Heart right ventricle (tissue), 16 donors: ENCODE results near the gene RGS7. TPM values are rescaled to one million over a fixed set of nuclear protein-coding genes. Genes with fewer than 3 reads are reported as not detected.

ENCODE experiments used
- ATAC-seq, 8 donors: fragments of 200-7000 bp; cut with Tn5 transposase; one replicate each; pipeline ENCODE4 v1.9.1; 2020; ENCODE audit warnings: mild to moderate bottlenecking in 8 of 8, moderate library complexity in 8 of 8, moderate number of reproducible peaks in 1 of 8
- DNase-seq, 2 donors: peaks; one replicate each; pipeline ENCODE4 v3.0.0-alpha.2; 2020
- H3K27ac ChIP-seq, 10 donors: fragments of 200-600 bp; sonication (generic) in 2 of 10; one replicate each; pipeline versions ENCODE4 v1.5.0 to v1.8.0; 2020 to 2022; ENCODE audit warnings: mild to moderate bottlenecking in 3 of 10
- H3K27me3 ChIP-seq, 7 donors: fragments of 200-600 bp; one replicate each; pipeline ENCODE4 v1.8.0; 2021 to 2022; ENCODE audit warnings: mild to moderate bottlenecking in 2 of 7
- H3K36me3 ChIP-seq, 9 donors: fragments of 200-600 bp; sonication (generic) in 1 of 9; one replicate each; pipeline versions ENCODE4 v1.5.0 to v1.8.0; 2020 to 2022; ENCODE audit warnings: mild to moderate bottlenecking in 2 of 9
- H3K4me1 ChIP-seq, 9 donors: fragments of 200-600 bp; sonication (generic) in 1 of 9; one replicate each; pipeline versions ENCODE4 v1.5.0 to v1.8.0; 2020 to 2022; ENCODE audit warnings: mild to moderate bottlenecking in 4 of 9
- H3K4me3 ChIP-seq, 10 donors: fragments of 200-600 bp; sonication (generic) in 2 of 10; one replicate each; pipeline versions ENCODE4 v1.5.0 to v1.8.0; 2020 to 2022; ENCODE audit warnings: mild to moderate bottlenecking in 7 of 10, moderate library complexity in 2 of 10
- H3K9me3 ChIP-seq, 11 donors: fragments of 200-600 bp in 10 of 11; sonication (generic) in 2 of 11; one replicate each; pipeline versions ENCODE4 v1.5.0 to v1.8.0; 2013 to 2022; ENCODE audit warnings: mild to moderate bottlenecking in 2 of 11, control low read depth in 1 of 11, moderate library complexity in 1 of 11
- CTCF ChIP-seq, 9 donors: fragments of 200-600 bp; sonication (generic) in 2 of 9; IDR thresholded peaks; one replicate each; pipeline versions ENCODE4 v1.5.0 to v1.8.0; 2021 to 2022; ENCODE audit warnings: antibody characterized with exemption in 9 of 9, mild to moderate bottlenecking in 5 of 9, moderate library complexity in 1 of 9
- WGBS, 2 donors: extraction: QIAGEN DNeasy Blood & Tissue Kit; methylation state at CpG; one replicate each; pipeline ENCODE4 v1.1.7; 2013; ENCODE audit warnings: inconsistent platforms in 1 of 2; 5-methylcytosine and 5-hydroxymethylcytosine counted together
- intact Hi-C, 10 donors: fragments of 100-400 bp; cut with DNase I; formaldehyde crosslinking; loops; one replicate each; pipeline versions ENCODE4 v1.11.1 to v1.14.2; 2022
- polyA plus RNA-seq, 2 donors: library from polyadenylated mRNA; stranded (reverse); fragments of 200-250 nt; gene quantifications; one replicate each; pipeline ENCODE4 v1.2.3, GENCODE V29; 2013
- total RNA-seq, 10 donors: library from RNA; stranded (reverse); fragmentation: NEBNext Ultra II Directional in 3 of 10; extraction: Animal tissue kit (Norgen Biotek cat#: 25700) in 3 of 10; gene quantifications; one replicate each; pipeline versions ENCODE4 v1.2.1 to v1.2.4, GENCODE V29; 2021 to 2023
- donor health status: Arrhythmogenic right ventricular cardiomyopathy.
- donor health status: ischemic (EF 13 %, LVEDD 7.1; RV severe dilation, severe dysfunction).
- donor health status: healthy with polysubstance abuse.
- donor health status: DM: no; HTN: yes; CAD: no.
- donor health status: DM: no; HTN: no; CAD: no.
- donor health status: ischemic (EF 25% LVEDD 6.9; RV normal size, moderate dysfunction).
- donor health status: ischemic (EF 25% LVEDD 5.7; RV mildly dilated, moderate dysfunction).
- donor health status: healthy.
- donor health status: DM: yes; HTN: yes; CAD: no.
- donor health status: Ischemic cardiomyopathy.
- donor health status: ischemic (EF 35%, LVEDD 5.7; RV mildly dilated, moderate dysfunction).
- donor health status: nonischemic (EF 11% LVEDD 7.7; RV severe dilation, severe dysfunction).
- donor health status: DM: yes; HTN: yes; CAD: no.
- donor health status: PGD.
- donor health status: ischemic (EF 29% LVEDD 5.4; RV normal size, mild dysfunction).
- donor health status: nonischemic (EF 23%, LVEDD 6.1; RV moderate dilation, normal function).

RGS7 gene
- total and polyA plus RNA-seq, 12 donors: not detected

DNA sequence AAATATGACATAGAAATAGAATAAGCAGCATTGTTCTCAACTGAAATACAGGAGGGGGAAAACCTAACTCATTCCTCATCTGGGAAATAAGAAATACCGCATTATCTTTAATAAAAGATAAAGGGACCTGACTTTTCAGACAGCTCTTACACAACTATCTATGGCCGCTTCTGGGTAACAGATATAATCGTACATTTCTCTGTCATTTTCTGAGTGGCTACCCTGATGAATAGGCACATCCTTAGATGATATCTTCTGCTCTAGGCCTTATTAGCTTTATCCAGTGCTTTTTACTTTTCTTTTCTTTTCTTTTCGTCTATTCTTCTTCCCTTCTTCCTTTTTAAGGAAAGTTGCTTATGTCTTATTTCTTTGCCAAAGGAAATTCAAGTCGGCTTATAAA is 388.1 kb downstream of the RGS7 start:
- no peak overlapping the region for H3K27ac ChIP-seq
- intact Hi-C loops: loop anchor here in 1 of 10 donors (1.0 kb wide), 1 partner anchor 34 kb away; no protein-coding TSS in a partner anchor
- DNase-seq (no peak), ATAC-seq (no peak)
- H3K4me3 ChIP-seq: no peak overlapping the region
- no peaks in the 10 kb centered on the region for H3K4me1 ChIP-seq
- H3K27me3 ChIP-seq: peaks cover 0 to 3% (median 0%) of the 10 kb centered on the region in 7 donors
- H3K9me3 ChIP-seq: peaks cover 0 to 9% (median 0%) of the 10 kb centered on the region in 11 donors
- TF ChIP-seq CTCF (IDR thresholded peaks at IDR 0.05): no peak
- no peaks in the 10 kb centered on the region for H3K36me3 ChIP-seq
- 63 to 67% methylated on average over 5 of the region's 5 CpGs for WGBS, 2 donors

DNA sequence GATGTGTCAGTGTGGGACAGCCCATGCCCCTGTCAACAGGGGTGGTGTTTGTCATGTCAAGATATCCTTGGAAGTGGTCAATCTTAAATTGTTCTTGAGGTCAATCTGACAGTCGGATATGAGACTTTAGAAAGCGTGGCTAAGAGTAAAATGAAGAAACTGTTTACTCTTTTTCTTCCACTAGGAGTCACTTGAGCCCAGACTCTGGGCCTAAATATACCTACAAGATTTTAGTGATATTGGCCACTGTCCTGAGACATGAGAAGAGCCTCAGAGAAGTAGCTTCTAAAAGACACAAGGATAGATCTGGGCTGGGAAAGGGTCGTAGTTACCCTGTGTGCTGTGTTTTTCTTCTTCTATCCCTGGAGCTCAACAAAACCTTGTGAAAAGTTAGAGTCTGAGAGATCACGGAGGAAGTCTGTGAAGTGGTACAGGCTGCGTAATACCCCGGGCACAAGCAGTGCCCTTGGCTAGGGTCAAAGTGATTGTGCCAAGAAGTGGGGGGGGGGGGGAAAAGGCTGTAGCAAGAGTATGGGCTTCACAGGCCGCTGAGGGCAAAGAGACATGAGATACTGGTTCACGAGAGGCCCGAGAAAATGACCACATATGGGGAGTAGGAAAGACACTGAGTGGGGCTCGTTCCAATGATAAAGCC is 389.8 kb downstream of the RGS7 start:
- H3K4me1 ChIP-seq: no peaks in the 10 kb centered on the region
- no peak for TF ChIP-seq CTCF (IDR thresholded peaks at IDR 0.05)
- no peak overlapping the region for H3K27ac ChIP-seq
- H3K4me3 ChIP-seq: no peak overlapping the region
- DNase-seq: no peak
- no peak for ATAC-seq
- peaks cover 0 to 4% (median 0%) of the 10 kb centered on the region in 11 donors for H3K9me3 ChIP-seq
- peaks cover 0 to 3% (median 0%) of the 10 kb centered on the region in 7 donors for H3K27me3 ChIP-seq
- no peaks in the 10 kb centered on the region for H3K36me3 ChIP-seq
- 75 to 77% methylated on average over 10 of the region's 10 CpGs for WGBS, 2 donors
- intact Hi-C loops: no loop called here

- ATAC-seq: no peak
- no peak for DNase-seq
- Histone ChIP-seq H3K4me3 (no peak overlapping the region), H3K9me3 (no peaks in the 10 kb centered on the region), H3K36me3 (no peaks in the 10 kb centered on the region), H3K27me3 (peaks cover 0 to 3% (median 0%) of the 10 kb centered on the region in 7 donors), H3K27ac (no peak overlapping the region), H3K4me1 (no peaks in the 10 kb centered on the region)
- intact Hi-C loops: no loop called here
- 52 to 53% methylated on average over 10 of the region's 10 CpGs for WGBS, 2 donors
- TF ChIP-seq CTCF (IDR thresholded peaks at IDR 0.05): no peak
Observed at GRCh38 chr1:240965581-240966091, 391.4 kb downstream of the RGS7 start.

DNA sequence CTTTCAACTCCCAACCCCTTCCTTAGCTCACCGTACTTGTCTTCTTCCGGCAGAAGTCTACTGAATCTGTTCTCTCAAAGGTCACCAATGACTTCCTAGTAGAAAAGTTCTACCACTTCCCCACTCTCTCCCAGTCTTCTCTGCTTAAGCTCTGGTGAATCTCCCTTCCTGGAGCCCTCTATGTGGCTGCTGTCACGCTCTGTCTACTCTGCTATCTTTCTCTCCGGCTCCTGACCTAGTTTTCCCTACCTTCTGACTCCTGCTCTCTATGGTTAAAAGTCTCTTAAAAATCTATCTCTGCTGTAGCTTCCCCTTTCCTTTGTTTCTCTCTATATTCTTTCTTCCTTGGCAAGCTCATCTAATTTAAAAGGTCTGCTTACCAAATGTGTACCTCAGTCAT is 394.9 kb downstream of the RGS7 start:
- intact Hi-C loops: no loop called here
- DNase-seq (no peak), ATAC-seq (no peak)
- H3K4me1 ChIP-seq: no peaks in the 10 kb centered on the region
- no peak overlapping the region for H3K4me3 ChIP-seq
- peaks cover 0 to 3% (median 0%) of the 10 kb centered on the region in 7 donors for H3K27me3 ChIP-seq
- no peak overlapping the region for H3K27ac ChIP-seq
- no peak for TF ChIP-seq CTCF (IDR thresholded peaks at IDR 0.05)
- 73 to 82% methylated on average over 4 of the region's 4 CpGs for WGBS, 2 donors
- H3K36me3 ChIP-seq: no peaks in the 10 kb centered on the region
- H3K9me3 ChIP-seq: no peaks in the 10 kb centered on the region
